A673 (cell line): ENCODE data around the gene UPP1.

Experiments
- CTCF ChIP-seq: fragments of 300-800, 200-600 bp; sonication (generic); conservative IDR thresholded peaks from 2 replicates; pipeline ENCODE4 v1.5.1; 2017; ENCODE audit warnings: low read depth, mild to moderate bottlenecking, antibody characterized with exemption, low read length, moderate library complexity, mixed read lengths
- EZH2 ChIP-seq: fragments of 200-600 bp; sonication (generic); IDR thresholded peaks from 2 replicates; pipeline ENCODE4 v1.6.1; 2017; ENCODE audit warnings: borderline replicate concordance, low read depth, mild to moderate bottlenecking, mixed read lengths, antibody characterized with exemption, low read length; ENCODE audit not compliant: poor library complexity, severe bottlenecking

- TF ChIP-seq CTCF (no peak), EZH2 (no peak)
Measured at GRCh38 chr7:48083114-48083830, 5.8 kb upstream of the UPP1 start.
